Osteoblast (primary cell): ENCODE measurements around the gene NKAIN2. TPM values are rescaled to one million over a fixed set of nuclear protein-coding genes. Genes with fewer than 3 reads are reported as not detected.

Experiments used
- DNase-seq: peaks from one replicate; pipeline ENCODE4 v3.0.0; 2011; ENCODE audit warnings: low spot score, mixed read lengths; ENCODE audit not compliant: insufficient read length; ENCODE audit errors: missing footprints
- H2AFZ ChIP-seq: 2 replicates; pipeline ENCODE4 v1.6.0; 2011; ENCODE audit warnings: mild to moderate bottlenecking, low read length
- H3K27ac ChIP-seq: 2 replicates; pipeline ENCODE4 v1.5.1; 2011; ENCODE audit warnings: mild to moderate bottlenecking, low read depth, low read length, moderate library complexity
- H3K27me3 ChIP-seq: 2 replicates; pipeline ENCODE4 v1.6.0; 2012; ENCODE audit warnings: mild to moderate bottlenecking, control low read depth, inconsistent platforms, low read length, moderate library complexity; ENCODE audit not compliant: insufficient read depth
- H3K36me3 ChIP-seq: 2 replicates; pipeline ENCODE4 v1.5.1; 2011; ENCODE audit warnings: mild to moderate bottlenecking, low read length, control low read depth, moderate library complexity; ENCODE audit not compliant: insufficient read depth
- H3K4me1 ChIP-seq: 2 replicates; pipeline ENCODE4 v1.5.1; 2011; ENCODE audit warnings: mild to moderate bottlenecking, low read length, control low read depth, moderate library complexity; ENCODE audit not compliant: insufficient read depth
- H3K4me2 ChIP-seq: 2 replicates; pipeline ENCODE4 v1.6.0; 2011; ENCODE audit warnings: mild to moderate bottlenecking, low read length; ENCODE audit not compliant: insufficient read depth
- H3K4me3 ChIP-seq: fragments of 200-600 bp; sonication (generic); 3 replicates; pipeline ENCODE4 v1.5.1; 2012; ENCODE audit warnings: mild to moderate bottlenecking, low read length, inconsistent platforms; ENCODE audit not compliant: insufficient read depth
- H3K79me2 ChIP-seq: 2 replicates; pipeline ENCODE4 v1.6.0; 2012; ENCODE audit warnings: mild to moderate bottlenecking, low read length, control low read depth, inconsistent platforms; ENCODE audit not compliant: insufficient read depth
- H3K9me3 ChIP-seq: 2 replicates; pipeline ENCODE4 v1.5.1; 2011; ENCODE audit warnings: low read depth, low read length, control low read depth
- H4K20me1 ChIP-seq: 2 replicates; pipeline ENCODE4 v1.6.0; 2012; ENCODE audit warnings: mild to moderate bottlenecking, low read length, control low read depth; ENCODE audit not compliant: insufficient read depth
- CTCF ChIP-seq: IDR thresholded peaks from 2 replicates; pipeline ENCODE4 v1.5.1; 2011; ENCODE audit warnings: mild to moderate bottlenecking, low read depth, low read length, moderate library complexity; ENCODE audit errors: extremely low read depth
- total RNA-seq: library from RNA; depleted of rRNA; stranded (reverse); fragments of >200 nt; gene quantifications from 2 replicates; pipeline ENCODE4 v1.2.3, GENCODE V29; 2012

Gene NKAIN2
- total RNA-seq, 1 donor: under 0.01 TPM

GRCh38 chr6:123931928-123932327 is 128.3 kb downstream of the NKAIN2 start:
- H3K4me3 ChIP-seq: no peak overlapping the region
- H3K79me2 ChIP-seq: no peaks in the 10 kb centered on the region
- TF ChIP-seq CTCF: no peak
- H3K9me3 ChIP-seq: no peaks in the 10 kb centered on the region
- no peaks in the 10 kb centered on the region for H3K4me1 ChIP-seq
- H3K36me3 ChIP-seq: no peaks in the 10 kb centered on the region
- H4K20me1 ChIP-seq: no peaks in the 10 kb centered on the region
- no peak for DNase-seq
- H3K4me2 ChIP-seq: no peak overlapping the region
- H3K27me3 ChIP-seq: no peaks in the 10 kb centered on the region
- H3K27ac ChIP-seq: no peak overlapping the region
- no peak overlapping the region for H2AFZ ChIP-seq

GRCh38 chr6:123940551-123940950 is 136.9 kb downstream of the NKAIN2 start:
- Histone ChIP-seq H3K9me3 (no peaks in the 10 kb centered on the region), H3K4me3 (no peak overlapping the region), H3K79me2 (no peaks in the 10 kb centered on the region), H3K4me1 (no peaks in the 10 kb centered on the region), H4K20me1 (no peaks in the 10 kb centered on the region), H2AFZ (no peak overlapping the region), H3K36me3 (no peaks in the 10 kb centered on the region), H3K27me3 (no peaks in the 10 kb centered on the region), H3K27ac (no peak overlapping the region), H3K4me2 (no peak overlapping the region)
- TF ChIP-seq CTCF: no peak
- no peak for DNase-seq

- Histone ChIP-seq H3K27ac (no peak overlapping the region), H2AFZ (no peak overlapping the region), H3K27me3 (no peaks in the 10 kb centered on the region), H3K4me2 (no peak overlapping the region), H3K79me2 (no peaks in the 10 kb centered on the region), H3K36me3 (no peaks in the 10 kb centered on the region), H3K9me3 (no peaks in the 10 kb centered on the region), H3K4me1 (no peaks in the 10 kb centered on the region), H4K20me1 (no peaks in the 10 kb centered on the region), H3K4me3 (no peak overlapping the region)
- no peak for TF ChIP-seq CTCF
- no peak for DNase-seq
Observed at GRCh38 chr6:123941855-123942254, 138.2 kb downstream of the NKAIN2 start.

GRCh38 chr6:123945386-123945785 is 141.7 kb downstream of the NKAIN2 start:
- Histone ChIP-seq H3K4me1 (no peaks in the 10 kb centered on the region), H3K36me3 (no peaks in the 10 kb centered on the region), H4K20me1 (no peaks in the 10 kb centered on the region), H3K27ac (no peak overlapping the region), H3K9me3 (no peaks in the 10 kb centered on the region), H3K4me2 (no peak overlapping the region), H3K4me3 (no peak overlapping the region), H2AFZ (no peak overlapping the region), H3K27me3 (no peaks in the 10 kb centered on the region), H3K79me2 (no peaks in the 10 kb centered on the region)
- no peak for TF ChIP-seq CTCF
- no peak for DNase-seq
